HG03045 (cell line): Measurements from ENCODE around the gene ZNF423.

ENCODE experiments used
- ATAC-seq: cut with Tn5 transposase; IDR thresholded peaks from one replicate; pipeline ENCODE4 v1.9.1; 2021; ENCODE audit warnings: mild to moderate bottlenecking, moderate library complexity; ENCODE audit not compliant: unreplicated experiment

ZNF423 gene

DNA sequence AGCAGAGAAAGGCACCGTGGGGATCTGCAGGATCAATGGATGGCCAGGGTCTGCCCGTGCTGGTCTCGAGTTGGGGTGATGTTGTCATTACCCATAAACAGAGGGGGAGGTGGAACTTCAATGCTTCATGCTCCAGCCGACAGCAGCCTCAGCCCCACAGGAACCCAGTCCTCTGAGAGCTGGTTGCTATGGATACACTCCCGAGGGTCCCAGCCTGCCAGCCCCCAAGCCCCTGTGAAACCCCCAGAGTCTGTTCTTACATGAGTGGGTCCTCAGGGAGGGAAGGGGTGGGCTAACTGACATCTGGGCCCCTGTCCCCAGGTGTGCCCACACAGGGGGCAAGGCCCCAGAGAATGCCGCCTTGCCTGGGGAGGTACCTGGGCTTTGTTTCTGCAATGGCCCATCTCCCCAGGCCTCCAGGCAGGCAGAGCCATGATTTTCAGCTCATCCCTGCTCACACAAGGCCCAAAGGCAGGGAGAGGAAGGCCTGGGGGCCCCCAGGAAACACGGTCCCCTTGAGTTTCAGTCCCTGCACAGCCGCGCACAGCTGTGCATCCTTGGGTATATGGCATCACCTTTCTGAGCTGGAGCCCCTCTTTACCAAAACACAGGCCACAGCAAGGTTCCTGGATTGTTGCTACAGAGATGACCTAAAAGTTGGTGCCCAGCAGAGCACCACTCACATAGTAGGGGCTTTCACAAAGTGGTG lies 223.7 kb downstream of the ZNF423 start:
- no peak for ATAC-seq

DNA sequence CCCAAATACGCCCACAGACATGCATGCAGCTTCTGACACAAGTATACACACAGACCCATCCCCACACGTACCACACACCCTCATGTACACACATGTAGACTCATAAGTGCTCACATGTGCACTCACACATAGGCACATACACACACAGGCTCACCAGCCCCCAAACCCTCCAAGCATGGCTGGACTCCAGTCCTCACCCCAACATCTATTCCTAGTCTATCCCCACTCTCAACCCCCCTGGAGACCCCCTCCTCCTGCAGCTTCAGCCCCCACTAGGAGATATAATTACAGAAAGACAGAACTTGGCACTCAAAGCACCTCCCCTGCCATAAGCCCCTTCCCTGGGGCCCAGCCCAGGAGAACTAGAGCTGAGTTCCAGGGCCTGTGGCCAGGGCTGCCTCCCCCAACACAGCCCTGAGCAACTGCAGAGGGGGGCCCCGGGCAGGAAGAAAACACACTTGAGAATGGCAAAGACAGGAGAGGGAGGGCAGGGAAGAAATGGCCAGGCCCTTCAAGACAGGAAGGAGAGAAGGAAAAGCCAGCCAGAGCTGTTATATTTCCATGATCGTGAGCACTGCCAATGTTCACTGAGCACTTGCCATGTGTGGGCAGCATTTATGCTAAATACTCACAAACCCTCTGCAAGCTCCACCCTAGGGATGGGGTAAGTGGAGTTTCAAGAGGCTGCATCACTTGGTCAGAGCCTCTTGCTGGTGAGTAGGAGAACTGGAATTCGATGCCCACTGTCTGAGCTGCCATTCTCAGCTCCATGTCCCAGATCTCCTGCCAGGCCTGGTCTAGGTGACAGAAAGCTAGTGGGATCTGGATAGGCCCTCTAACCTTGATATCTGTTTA lies 224.5 kb downstream of the ZNF423 start:
- no peak for ATAC-seq

DNA sequence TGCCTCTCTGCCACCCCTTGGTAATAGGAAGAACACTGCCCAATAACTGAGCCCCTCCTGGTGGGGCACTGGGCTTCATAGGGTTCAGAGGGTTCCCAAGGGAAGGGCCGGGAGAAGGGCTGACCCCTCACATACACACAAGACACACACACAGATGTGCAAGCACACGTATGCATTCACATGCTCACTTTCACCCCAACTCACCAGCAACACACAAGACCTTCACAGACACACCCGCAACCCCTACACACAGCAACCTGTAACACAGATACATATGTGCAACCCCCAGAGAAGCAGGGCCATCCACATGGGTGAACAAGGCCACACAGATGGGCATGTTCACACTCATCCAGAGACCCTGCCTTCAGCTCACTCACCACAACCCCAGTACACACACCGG lies 225.1 kb downstream of the ZNF423 start:
- no peak for ATAC-seq

DNA sequence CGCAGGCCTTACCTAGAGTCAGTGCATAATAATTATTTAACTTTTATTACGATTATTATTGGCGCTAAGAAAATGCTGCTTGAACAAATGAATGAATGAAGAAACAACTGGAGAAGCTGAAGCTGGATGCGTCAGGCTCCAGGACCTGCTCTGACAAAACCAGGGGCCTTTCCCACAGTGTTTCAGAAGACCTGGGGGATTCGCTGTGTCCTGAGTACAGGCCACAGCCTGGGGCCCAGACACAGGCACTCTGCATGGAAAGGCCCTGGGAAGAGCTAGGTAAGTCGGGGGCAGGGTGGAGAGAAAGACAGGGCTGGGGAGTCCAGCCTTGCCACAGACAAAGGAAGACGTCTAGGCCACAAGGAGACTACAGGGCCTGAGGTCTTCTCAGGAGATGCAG lies 226.1 kb downstream of the ZNF423 start:
- ATAC-seq = no peak

DNA sequence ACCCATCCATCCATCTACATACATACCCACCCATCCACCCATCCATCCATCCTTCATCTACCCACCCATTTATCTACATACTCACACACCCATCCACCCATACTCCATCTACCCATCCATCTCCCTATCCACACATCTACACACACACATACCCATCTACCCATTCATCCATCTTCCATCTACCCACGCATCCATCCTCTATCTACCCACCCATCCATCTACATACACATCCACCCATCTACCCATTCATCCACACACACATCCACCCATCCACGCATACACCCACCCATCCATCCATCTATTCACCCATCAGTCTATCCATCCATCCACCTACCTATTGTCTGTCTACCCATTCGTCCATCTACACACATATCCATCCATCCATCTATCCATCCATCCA lies 227.8 kb downstream of the ZNF423 start:
- no peak for ATAC-seq

DNA sequence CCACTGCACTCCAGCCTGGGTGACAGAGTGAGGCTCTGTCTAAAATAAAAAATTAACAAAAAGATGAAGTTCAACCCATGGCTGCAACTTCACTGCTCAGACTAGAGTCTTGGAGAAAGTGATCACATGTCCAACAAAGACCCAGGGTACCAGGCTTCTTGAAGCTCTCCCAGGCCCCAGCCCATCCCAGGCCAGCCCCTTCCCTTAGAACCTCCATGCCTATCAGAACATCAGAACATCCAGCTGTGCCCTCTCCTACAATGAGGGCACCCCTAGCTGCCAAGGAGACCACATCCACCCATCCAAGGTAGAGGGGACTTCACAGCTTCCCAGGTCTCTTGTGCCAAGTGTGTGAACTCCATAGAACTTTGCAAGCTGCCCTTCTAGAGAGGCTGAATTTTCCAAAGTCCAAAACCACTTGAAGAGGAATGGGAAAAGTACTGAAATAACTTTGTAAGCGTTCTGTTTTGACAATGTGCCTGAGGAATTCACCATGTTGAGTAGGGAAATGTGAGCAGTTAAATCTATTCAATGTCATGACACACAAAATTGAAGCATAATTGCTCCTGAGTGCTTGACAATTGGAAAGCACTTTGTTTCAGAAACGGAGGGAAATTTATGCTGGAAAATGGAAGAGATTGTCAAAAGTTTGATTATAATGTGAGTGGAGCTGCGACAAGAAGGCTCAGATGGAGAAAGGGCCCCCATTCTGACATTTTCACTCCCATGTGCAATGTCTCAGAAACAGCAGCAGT lies 230.4 kb downstream of the ZNF423 start:
- no peak for ATAC-seq

DNA sequence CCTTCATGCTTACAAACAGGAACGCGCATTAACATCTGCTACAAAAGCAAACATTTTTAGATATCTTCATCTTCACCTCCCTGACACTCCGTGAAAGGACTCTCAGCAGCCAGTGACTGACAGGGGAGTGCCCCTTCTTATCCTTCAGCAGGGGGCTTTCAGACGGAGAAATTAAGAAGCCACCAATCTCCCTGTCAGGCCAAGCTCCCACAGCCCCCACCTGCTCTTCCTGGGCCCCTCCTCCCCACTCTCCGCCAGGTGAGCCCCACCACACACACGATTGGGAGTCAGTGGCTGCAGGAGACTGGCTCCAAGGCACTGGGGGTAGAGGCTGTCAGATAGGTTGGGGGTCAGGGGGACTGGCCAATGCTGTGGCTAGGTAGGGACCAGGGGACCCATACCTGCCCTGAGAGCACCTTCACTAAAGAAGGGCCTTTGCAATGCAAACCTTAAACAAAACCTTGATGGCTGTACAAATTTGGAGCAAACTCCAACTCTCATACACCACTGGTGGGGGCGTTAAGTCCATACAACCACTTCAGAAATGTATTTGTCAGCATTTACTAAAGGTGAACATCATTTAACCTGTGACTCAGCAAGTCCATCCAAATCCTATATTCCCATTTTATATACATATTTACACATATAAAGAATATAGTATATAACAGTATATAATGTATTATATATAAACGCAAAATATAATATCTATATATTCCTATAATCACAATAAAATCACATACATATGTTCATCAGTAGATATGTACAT lies 232.2 kb downstream of the ZNF423 start:
- ATAC-seq = no peak

DNA sequence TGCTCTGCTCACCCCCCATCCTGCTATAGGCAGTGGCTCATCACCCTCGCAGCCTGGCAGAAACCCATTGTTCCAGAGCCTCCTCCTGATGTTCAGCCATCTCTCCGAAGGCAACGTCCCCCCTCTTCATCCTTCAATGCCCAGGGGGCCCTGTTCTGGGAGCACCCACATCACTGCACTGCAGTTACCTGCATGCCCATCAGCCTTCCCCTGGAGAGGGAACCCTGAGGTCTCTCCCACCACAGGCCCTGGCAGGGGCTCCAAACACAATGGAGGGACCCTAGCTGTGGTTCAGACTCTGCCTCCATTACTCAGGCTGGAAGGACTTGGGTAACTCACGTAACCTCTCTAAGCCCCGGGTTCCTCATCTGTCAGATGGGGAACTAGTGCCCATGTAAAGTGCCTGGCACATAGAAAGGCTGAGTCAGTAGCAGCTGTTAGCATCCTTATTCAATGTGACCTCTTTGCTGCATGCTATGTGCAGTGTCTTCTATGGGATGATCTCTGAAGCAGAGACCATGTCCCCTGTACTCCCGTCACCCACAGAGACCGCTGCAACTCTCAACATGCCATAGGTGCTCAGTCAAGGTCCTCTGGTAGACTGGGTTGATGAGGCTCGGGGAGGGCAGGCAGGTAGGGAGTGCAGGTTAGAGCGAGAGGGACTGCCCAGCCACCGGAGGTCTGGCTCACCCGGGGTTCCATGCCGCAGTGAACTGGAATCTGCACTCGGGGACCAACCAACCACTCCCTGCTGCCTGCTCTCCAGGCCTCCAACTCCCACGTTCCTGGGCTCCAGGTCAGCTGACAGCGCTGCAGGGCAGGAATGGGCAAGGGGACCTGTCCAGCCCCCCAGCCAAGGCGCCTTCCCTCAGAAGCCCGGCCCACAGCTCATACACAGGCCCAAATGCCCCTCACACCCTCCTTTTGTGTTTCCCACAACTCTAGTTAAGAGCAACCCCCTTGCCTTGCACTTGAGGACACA lies 233.2 kb downstream of the ZNF423 start:
- ATAC-seq = no peak

DNA sequence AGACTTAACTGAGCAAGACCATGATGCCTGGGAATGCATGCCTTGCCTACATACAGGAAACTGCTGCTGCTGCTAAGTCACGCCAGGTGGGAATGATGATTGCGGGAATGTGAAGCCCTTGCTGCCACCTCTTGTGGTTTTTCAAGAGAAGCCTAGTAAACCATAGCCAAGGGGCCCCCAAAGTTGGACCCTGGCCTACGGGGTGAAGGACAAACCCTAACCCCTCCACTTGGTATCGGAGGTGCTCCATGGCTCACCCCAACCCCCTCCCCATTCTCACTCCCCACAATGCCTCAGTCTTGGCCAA lies 233.9 kb downstream of the ZNF423 start:
- no peak for ATAC-seq

DNA sequence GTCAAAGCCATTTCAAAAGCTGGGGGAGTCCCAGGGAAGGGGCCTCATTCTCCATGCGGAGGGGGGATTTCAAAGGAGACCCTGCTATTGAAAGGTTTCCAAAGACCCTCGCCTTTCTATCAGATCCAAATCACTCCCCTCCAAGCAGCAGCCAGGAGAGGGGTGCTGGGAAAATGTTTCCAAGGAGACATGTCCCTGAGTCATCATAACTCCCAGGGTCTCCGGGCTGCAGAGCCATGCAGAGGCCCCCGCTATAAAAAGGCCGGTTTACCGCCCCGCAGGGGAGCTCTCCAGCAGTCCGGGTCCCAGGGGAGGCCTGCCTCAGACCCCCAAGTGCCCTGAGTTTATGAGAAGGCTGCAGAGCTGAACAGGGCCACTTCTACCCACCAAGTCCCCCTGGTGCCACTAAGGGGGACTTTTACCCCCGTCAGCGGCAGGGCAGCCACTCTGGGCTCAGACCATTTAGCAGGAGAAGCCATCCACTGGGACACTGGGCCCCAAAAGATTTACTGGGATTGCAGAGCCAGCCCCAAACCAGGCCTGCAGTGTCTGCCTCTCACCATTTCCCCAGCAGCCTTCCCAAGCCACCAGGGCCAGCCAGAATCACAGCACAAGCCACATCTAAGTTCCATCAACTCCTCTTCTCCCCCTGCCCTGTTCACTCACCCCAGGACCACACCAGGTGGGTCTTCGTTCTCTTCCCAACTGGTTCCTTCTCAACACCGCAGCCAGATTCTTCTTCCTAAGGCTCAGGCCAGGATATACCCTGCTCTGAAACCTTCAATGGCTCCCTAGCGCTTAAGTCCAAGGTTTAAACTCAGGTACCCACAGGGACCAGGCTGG lies 234.4 kb downstream of the ZNF423 start:
- no peak for ATAC-seq

DNA sequence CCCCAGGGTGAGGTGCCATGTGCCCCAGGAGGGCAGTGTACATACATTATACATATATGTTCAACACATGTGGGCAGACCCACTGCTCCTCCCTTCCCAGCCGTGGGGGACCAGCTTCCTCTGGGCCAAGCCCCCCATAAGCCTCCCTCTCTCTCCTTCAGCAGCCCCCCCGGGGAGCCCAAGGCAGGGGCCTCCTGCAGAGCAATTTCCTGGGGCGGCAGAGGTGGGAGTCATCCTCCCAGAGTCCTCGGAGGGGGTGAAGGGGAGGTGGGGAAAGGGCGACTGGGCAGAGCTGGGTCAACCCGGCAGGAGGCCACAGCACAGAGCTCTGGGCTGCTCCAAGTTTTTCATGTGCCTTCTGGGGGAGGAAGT lies 235.1 kb downstream of the ZNF423 start:
- no peak for ATAC-seq

DNA sequence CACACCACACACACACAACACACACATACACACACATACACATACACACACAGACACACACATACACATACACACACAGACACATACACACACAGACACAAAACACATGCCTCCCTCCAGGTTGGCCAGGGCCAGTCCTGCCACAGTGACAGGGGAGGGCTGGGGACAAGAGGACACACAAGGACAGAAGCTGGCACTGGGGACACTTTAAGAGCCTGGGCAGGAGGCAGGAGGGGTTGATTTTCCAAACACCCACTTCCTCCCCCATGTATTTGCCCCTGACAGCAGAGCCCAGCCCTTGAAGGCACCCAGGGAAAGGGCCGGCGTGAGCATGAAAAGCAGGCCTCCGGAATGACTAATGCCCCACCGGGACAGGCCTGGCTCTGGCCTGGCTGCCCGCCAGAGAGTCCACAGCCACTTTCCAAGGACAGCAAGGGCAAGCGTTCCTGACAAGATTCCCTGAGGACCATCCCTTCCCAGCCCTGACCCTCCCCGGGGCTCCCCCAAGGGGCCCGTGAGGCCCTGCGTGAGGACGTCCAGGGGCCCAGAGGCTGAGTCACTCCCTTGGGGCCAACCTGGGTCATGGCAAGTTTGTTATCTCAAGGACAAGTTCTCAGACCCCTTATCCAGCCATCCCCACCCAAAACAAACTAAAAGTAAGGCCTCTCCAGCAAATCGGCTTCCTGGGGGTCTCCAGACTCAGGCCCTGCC lies 235.6 kb downstream of the ZNF423 start:
- ATAC-seq = no peak

DNA sequence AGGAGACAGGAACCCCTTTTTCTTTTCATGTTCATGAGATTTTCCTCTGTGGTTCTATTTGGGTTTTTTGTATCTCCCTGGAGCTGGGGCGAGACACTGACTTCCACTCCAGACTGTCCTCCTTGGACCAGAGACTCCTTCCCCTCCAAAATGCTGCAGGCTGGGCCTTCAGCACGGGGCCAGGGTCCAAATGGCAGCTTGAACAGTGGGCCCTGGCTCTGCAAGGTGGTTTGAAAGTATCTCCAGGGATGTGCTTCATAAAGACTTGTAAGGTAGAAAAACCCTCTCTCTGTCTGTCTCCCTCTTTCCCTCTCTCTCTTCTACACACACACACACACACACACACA lies 236.1 kb downstream of the ZNF423 start:
- no peak for ATAC-seq

DNA sequence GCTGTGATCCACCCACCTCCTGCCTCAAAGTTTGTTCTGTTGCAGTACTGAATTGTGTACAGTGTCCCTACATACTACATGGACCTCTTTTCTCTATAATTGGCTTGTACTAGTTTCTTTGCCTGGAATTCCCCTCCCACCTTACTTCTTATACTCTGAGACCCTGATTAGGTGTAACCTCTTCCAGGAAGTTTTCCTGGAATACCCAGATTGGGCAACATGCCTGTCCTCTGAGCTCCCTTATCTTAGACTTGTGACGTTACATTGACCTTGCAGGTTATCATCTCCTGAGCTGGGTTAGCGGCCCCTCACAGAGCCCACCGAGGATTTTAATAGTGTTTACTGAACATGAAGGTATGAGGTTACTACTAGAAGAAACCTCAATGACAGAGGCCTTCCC lies 237.0 kb downstream of the ZNF423 start:
- no peak for ATAC-seq

DNA sequence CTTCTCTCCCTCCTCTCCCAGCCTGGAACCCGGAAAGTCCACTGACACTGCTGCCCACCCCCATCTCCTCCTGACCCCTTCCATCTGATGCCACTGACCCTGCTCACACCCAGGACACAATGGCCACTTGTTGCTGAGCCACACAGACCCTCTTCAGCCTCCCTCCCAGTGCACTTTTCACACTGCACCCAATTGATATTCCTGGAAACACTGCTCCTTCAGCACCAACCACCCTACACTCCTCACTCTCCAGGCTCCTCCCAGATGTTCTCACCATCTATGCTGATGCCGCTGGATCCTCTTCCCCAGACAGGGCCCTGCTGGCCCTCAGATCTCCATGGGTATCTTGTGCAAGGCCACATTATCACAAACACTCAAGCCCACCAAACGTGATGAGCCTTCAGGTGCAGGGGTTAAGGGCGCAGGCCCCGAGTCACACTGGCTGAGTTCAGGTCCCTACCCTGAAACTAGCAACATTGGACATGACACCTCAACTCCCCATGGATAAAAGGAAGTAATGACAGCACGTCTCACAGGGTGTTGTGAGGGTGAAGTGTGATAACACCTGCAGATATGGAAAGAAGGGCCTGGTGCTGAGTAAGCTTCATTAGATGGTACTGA lies 238.1 kb downstream of the ZNF423 start:
- ATAC-seq = no peak

DNA sequence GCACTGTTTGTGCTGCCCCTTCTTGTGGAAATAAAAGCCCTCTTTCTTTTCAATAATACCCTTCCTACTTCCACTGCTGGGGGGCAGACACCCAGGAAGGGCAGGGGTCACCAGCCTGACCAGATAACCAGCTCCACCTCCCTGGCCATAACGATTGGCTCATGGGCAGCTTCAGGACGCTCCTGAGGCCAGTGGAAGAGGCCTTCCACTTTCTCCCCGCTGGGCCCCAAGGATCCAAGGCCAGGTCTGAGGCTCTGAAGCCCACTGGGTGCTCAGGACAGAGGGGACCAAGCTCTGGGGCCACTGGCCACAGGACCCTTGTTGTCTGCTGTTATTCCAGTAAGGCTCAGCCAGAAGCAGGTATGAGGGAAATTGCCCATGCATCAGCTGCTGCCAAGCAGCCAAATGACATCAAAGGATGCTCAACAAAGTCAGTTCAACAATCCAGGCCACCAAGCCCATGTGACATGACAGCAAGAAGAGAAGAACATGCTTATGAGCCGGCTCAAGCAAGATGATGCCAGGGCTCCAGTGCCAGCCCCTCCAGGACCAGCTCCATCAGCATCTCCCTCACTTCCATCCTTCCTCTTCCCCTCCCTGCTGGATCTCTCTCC lies 238.8 kb downstream of the ZNF423 start:
- ATAC-seq = no peak

DNA sequence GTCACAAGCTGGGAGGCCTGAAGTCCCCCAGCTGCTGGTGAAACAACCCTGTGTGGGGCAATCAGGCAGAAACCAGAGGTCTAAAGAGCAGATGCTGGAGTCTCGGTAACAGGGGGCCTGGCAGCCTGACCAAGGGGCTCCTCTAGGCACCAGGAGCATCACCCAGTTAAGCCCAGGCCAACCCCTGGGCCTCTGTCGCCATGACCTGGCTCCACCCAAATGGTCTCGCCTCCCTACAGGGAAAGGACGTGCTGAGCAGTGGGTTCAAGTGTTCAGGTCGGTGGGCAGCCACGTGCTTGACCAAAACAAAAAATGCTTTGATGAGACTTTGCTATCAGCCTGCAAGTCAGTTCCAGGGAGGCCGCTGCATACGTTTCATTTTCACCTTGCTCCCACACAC lies 240.3 kb downstream of the ZNF423 start:
- ATAC-seq = no peak

DNA sequence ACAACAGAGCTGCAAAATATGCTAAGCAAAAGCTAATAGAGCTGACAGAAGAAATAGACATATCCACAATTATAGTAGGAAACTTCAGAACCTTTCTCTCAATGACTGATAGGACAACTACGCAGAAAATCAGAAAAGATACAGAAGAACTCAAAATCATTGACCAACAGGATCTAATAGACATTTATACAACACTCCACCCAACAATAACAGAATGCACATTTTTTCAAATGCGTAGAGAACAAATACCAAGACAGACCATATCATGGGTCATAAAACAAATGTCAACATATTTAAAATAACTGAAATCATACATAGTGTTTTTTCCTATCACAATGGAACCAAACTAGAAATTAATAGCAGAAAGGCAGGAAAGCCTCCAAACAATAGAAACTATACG lies 244.9 kb downstream of the ZNF423 start:
- no peak for ATAC-seq
